C1 segment of cervical spinal cord (tissue), 14 donors: ENCODE measurements around the gene ZNF408.
A peak's percentile ranks its signal among the peaks of the same experiment; 100 is the strongest.

Experiments
- DNase-seq, 14 donors: peaks; one replicate each; lab custom pipeline; 2025; lab: John Stamatoyannopoulos, UW

ZNF408 gene

GRCh38 chr11:46675949-46676348 is 24.9 kb upstream of the ZNF408 start:
- DNase-seq: no peak

DNA sequence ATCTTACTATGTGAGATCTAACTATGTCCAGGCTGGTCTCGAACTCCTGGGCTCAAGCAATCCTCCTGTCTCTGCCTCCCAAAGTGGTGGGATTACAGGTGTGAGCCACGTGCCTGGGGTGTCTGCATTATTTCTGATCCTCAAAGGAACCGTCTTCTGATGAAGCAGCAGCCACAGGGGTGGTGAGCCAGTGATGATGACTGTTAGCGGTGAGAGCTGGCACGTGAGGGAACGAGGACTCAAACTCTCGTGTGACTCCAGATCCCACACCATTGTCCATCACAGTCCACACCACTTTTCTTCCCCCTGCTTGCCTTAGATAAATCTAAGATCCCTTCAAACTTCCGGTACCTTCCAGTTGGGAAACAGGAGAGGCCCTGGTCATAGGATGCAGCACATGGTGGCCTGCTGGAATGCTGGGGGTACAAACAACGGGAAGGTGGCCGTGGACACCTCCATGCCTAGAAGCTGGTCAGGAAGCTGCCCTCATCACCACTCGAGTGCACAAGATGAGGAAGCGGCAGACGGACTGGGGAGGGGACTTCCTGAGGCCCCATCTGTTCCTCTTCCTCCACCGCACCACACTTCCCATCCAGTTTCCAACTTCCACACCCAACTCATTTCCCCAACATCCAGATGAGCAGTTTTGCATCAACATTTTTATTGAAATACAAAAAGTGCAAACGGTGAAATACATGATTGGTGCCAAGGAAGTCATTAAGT is 24.2 kb upstream of the ZNF408 start:
- peak in 1 of 14 donors; percentile 24 for DNase-seq

- DNase-seq: no peak
Observed at GRCh38 chr11:46677169-46677568, 23.7 kb upstream of the ZNF408 start.

DNA sequence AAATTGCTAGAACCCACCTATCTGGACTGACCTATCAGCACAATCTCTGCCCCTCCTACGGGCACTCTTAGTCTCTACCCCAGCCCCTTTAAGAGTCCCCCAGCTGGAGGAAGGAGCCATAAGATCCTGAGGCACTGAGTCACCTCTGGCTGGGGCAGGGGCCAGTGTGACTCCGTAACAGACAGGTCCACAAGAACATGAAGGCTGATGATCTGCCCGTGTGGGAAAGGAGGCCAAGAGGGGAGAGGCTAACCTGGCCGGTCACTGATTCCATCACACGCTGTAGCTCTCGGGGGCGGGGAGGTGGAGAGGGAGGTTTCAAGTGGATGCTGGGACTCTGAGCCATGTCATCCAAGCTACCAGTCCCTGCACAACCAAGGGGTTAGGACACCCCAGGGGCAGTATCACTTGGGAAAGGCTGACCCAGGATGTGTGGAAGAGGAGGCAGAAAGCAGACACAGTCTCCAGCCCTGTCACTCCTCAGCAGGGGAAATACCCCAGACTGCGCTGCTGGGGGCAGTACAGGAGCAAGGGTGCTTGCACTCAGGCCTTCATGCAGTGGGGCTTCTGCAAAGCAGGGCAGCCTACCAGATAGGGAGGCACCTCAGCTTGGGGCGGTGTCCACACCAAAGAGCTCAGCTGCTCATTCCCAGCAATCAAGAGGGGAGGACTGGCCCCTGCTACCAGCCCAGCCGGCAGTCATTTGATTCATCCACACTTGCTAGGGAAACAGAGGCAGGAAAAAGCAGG is 22.7 kb upstream of the ZNF408 start:
- no peak for DNase-seq

DNA sequence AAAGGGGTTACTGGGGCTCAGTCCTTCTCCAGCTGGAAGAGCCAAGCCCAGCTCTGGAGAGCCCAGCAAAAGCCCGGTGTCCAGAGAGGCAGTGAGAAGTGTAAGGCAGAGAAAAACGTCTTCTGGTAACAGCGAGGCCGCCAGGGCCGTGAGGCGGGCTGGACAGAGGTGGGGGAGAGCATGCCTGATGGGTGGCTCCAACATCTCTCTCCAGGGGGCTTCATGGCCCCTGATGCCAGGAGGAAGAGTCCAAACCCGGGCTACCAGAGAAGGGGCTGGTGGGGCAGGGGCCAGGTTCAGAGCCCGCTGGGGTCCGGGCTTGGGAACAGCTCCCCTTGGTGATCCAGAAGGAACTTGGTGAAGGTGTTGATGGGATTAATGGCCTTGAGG is 22.1 kb upstream of the ZNF408 start:
- no peak for DNase-seq

DNA sequence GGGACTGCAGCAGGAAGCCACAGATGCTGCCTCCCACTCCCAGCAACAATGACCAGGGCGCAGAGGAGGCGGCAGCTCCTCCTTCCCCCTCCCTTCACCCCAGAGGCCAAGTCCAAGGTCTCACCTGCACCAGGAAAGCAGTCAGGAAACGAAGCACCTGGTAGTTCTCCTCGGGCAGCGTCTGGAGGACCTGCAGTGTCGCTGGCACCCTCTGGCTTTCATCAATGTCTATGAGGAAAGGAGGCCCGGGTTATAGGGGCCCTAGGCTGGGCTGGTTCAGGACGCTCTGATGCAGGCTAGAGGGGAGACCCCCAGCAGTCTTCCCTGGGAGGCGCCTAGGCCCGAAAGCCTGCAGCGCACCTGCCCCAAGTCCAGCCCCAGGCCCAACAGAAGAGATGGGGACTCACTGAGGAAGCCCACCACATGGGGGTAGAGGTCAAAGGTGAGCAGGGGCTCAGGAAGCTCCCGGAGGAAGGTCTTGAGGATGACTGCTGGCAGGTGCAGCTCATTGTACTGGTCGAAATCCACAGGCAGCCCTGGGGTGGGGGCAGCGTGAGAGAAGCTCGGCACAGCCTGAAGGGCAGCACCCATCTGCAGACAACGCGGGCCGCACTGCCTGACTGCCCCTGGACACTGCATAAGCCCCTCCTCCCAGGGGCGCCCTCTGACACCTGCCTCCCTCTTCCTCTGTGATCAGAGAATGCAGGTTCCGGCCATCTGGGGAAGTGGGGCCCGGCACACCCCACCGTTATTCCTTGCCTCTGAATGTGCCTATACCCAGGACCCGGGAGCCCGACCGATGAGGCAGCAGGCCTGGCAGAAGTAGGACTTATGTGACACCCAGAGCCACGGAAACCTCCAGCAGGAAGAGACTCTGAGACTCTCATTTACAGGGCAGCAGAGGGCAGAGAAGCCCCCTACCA is 21.3 kb upstream of the ZNF408 start:
- DNase-seq: no peak

DNA sequence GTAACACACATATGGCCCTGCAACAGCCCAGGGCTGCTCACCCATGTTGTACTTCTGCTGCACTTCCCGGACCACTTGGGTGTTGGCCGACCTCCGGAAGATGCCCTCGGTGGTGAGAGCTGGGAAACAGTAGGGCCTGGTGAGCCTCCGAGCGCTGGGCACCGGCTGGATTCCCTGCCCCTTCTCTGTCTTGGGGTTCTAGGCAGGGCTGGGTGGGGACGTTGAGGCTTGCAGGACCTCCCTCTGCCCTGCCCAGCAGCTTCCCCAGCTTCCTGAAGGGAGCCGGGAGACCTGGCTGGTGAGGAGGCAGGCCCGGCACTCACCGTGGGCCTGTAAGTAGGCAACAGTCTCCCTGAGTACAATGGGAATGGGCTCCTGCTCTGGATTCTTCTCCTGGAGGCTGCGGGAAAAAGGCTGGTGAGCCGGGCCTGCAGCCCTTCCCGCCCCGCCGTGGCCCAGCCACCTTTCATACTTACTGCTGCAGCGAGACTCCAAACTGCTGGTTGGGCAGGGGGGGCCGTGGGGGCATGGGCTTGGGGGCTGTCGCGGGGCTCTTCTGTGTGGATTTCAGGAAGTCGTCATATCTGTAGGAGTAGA is 20.6 kb upstream of the ZNF408 start:
- DNase-seq: no peak

DNA sequence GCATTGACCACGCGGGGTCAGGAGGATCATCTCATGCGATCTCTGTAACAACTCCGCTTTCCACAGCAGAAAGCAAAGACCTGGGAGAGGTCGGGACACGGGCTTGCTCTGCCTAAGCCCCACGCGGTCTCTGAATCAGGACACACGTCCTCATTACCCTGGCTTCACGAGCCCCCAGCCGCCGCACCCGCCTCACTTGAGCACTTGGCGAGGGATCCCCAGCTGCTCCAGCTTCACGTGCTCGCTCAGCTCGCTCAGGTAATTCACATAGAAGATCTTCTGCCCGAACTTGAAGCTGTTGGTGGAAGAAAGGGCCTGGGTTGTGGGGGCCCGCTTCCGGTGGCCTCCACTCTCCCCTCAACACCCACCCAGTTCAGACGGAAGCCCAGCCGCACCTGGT is 20.0 kb upstream of the ZNF408 start:
- no peak for DNase-seq

DNA sequence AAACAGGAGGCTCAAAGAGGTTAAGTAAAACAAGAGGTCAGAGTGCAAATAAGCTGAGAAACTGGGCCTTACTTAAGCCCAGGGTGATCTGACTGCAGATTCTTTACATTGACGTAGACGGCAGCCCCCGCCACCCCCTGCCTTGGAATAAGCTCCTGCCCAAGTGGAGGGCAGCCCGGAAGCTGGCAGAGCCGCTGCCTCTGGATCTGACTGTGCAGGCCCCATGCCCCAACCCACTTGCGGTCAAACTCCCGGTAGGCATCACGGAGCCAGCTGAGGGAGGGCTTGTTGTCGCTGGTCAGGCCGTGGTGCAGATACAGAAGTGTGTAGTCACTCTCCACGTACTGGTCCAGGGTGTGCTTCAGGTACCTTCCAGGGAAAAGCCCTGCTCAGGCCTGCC is 19.0 kb upstream of the ZNF408 start:
- DNase-seq: no peak

DNA sequence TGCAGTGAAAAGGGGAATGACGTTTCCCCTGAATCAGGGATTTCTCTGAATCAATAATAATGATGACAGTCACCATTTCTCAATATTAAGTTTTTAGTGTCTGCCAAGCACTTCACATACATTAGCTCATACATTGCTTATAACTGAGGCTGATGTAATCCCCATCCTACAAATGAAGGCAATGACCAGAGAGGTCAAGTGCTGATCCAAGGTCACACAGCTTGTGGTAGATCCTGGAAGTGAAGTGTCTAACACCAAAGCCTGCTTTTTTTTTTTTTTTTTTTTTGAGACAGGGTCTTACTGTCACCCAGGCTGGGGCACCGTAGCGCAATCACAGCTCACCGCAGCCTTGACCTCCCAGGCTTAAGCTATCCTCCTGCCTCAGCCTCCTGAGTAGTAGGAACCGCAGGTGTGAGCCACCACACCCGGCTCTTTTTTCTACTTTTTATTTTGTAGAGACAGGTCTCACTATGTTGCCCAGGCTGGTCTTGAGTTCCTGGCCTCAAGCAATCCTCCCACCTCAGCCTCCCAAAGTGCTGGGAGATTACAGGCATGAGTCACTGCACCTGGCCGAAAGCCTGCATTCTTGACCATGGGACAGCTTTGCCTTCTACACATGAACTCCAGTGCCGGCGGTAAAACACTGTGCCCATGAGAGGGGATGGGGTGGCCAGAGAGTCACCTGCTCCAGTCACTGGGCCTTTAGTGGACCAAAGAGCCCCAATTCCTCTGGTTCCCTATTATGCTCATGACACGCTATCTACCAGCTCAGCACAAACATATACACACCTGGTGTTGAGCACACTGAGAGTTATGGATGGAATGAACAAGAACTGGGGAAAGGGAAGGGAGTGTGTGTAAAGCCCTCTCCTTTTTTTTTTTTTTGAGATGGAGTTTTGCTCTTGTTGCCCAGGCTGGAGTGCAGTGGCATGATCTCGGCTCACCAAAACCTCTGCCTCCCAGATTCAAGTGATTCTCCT is 17.8 kb upstream of the ZNF408 start:
- DNase-seq: no peak

- DNase-seq: peak in 1 of 14 donors; percentile 77
Observed at GRCh38 chr11:46684367-46684766, 16.5 kb upstream of the ZNF408 start.

- peak in 1 of 14 donors; percentile 32 for DNase-seq
Observed at GRCh38 chr11:46686886-46687795, 13.7 kb upstream of the ZNF408 start.

DNA sequence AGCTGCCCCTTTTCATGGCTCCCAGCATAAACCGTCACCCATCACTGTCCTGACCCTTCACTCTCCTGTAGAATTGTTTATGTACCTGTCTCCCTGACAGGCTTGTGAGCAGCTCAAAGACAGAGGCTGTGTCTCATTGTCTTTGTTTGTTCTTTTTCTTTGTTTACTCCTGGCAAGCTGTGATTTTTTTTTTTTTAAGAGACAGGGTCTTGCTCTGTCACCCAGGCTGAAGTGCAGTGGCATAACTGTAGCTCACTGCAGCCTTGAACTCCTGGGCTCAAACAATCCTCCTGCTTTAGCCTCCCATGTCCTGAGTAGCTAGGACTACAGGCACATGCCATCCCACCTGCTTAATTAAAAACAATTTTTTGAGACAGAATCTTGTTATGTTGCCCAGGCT is 10.1 kb upstream of the ZNF408 start:
- DNase-seq: no peak

GRCh38 chr11:46692450-46692849 is 8.4 kb upstream of the ZNF408 start:
- no peak for DNase-seq

DNA sequence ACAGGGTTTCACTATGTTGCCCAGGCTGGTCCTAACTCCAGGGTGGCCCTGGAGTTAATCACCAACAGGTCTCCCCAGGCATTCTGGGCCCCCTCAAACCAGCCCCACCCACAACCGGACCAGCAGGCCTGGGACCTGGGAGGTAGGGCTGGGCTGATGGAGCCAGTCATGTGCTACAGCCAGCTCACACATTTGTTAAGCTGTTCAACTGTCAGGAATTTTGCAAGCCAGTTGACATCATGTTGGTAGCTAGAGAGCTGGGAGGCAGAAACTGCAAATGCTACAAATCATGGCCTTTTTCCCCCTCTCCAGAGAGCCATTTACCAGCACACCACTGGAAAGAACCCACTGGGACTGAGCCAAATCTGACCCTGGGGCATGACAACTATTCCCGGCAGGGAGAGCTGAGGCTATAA is 7.2 kb upstream of the ZNF408 start:
- DNase-seq: peak in 3 of 14 donors; percentile 53 to 85 (median 59)

DNA sequence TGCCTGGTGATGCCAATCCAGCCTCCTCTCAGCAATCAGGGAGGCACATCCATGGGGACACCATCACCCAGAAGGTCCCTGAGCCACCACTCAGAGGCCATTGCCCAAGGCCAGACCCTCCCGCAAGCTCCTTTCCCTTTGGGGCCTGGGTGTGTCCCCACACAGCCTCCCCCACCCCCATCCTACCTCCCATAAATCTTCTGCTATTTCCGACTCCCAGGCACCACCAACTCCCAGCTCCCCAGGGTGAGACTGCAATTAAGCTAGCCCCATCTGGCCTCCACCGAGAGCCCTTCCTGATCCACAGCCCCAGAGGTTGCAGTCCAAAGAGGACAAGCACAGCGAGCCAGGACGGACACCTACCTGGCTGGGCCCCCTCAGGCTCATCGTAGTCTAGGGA is 6.8 kb upstream of the ZNF408 start:
- peak in 1 of 14 donors; percentile 53 for DNase-seq

GRCh38 chr11:46694607-46695006 is 6.2 kb upstream of the ZNF408 start:
- DNase-seq: peak in 2 of 14 donors; percentile 27 to 42

GRCh38 chr11:46695345-46696211 is 5.3 kb upstream of the ZNF408 start:
- DNase-seq: no peak
